Astrocyte (in vitro differentiated cells and primary cell): ENCODE data around the gene LRPAP1.
"Not testable (repeated sequence)": the region's sequence is repeated elsewhere in the genome, so short reads cannot be mapped to it uniquely, and the experiment has no call there.

Experiments used
- EZH2 ChIP-seq: IDR thresholded peaks from 2 replicates; pipeline ENCODE4 v1.6.1; 2012; ENCODE audit warnings: mild to moderate bottlenecking, low read length, inconsistent platforms; ENCODE audit not compliant: insufficient read depth
- TF ChIP-seq, protein P1 (sequence below): IDR thresholded peaks from 2 replicates; pipeline ENCODE4 v1.5.1; 2011; ENCODE audit warnings: low read depth, mild to moderate bottlenecking, inconsistent platforms, low read length, moderate library complexity; ENCODE audit not compliant: insufficient read depth

GRCh38 chr4:3535812-3536211 is 3.6 kb upstream of the LRPAP1 start:
- TF ChIP-seq, protein P1, sequence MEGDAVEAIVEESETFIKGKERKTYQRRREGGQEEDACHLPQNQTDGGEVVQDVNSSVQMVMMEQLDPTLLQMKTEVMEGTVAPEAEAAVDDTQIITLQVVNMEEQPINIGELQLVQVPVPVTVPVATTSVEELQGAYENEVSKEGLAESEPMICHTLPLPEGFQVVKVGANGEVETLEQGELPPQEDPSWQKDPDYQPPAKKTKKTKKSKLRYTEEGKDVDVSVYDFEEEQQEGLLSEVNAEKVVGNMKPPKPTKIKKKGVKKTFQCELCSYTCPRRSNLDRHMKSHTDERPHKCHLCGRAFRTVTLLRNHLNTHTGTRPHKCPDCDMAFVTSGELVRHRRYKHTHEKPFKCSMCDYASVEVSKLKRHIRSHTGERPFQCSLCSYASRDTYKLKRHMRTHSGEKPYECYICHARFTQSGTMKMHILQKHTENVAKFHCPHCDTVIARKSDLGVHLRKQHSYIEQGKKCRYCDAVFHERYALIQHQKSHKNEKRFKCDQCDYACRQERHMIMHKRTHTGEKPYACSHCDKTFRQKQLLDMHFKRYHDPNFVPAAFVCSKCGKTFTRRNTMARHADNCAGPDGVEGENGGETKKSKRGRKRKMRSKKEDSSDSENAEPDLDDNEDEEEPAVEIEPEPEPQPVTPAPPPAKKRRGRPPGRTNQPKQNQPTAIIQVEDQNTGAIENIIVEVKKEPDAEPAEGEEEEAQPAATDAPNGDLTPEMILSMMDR = not testable (repeated sequence)
- not testable (repeated sequence) for TF ChIP-seq EZH2
